ENCODE measurements around the gene MGAT5B. TPM values are rescaled to one million over a fixed set of nuclear protein-coding genes. Genes with fewer than 3 reads are reported as not detected.

MGAT5B gene
- total and polyA plus RNA-seq, 9 of the 15 experiments (the other 6 are each of a cell fraction or from before 2014, with no cell fraction given): 0.09 to 0.43 (median 0.18) TPM; not detected in 4

- Histone ChIP-seq H3K9ac (ENCODE audit: insufficient read depth in 1 of 2, low read depth in 2 of 2, low read length in 2 of 2) (no peak overlapping the region), H3K4me3 (no peak overlapping the region), H3K27ac (ENCODE audit: extremely low read depth, low read depth, low read length) (no peak overlapping the region), H3K9me3 (replicated peaks; ENCODE audit: control insufficient read depth, insufficient read depth, low read depth, low read length) (no peaks in the 10 kb centered on the region), H2AFZ (ENCODE audit: low read depth, low read length) (no peak overlapping the region), H3K27me3 (ENCODE audit: control insufficient read depth in 2 of 2, insufficient read depth in 2 of 2, low read length in 2 of 2) (peaks cover 17 to 41% of the 10 kb centered on the region in 2 experiments; a peak in 4 of 5 replicates), H3K36me3 (ENCODE audit: control insufficient read depth, insufficient read depth, low read length) (no peaks in the 10 kb centered on the region), H3K4me1 (replicated peaks in 1 of 2; ENCODE audit: control insufficient read depth in 2 of 2, insufficient read depth in 2 of 2, low read length in 2 of 2) (no peaks in the 10 kb centered on the region), H3K4me2 (ENCODE audit: insufficient read depth, low read length) (no peak overlapping the region), H4K20me1 (replicated peaks; ENCODE audit: control insufficient read depth, insufficient read depth, low read length) (no peaks in the 10 kb centered on the region; the same call in 1 of the 2 replicates), H3K9me1 (ENCODE audit: control insufficient read depth, insufficient read depth, low read length) (no peaks in the 10 kb centered on the region), H3K79me2 (ENCODE audit: control insufficient read depth, insufficient read depth, low read length) (no peaks in the 10 kb centered on the region)
- ChIA-PET POLR2A (no interaction called here), CTCF (ENCODE audit: low intra/inter-chr PET ratio) (no interaction called here)
- DNase-seq (ENCODE audit: extremely low read depth in 1 of 4, low spot score in 3 of 4) (no peak), FAIRE-seq (no peak), ATAC-seq (no peak)
- TF ChIP-seq PML (IDR thresholded peaks at IDR 0.05; ENCODE audit: low read length): no peak
- no peak for TF ChIP-seq KLF16 (IDR thresholded peaks at IDR 0.05)
- TF ChIP-seq ZNF584 (CRISPR knock-in tag; IDR thresholded peaks at IDR 0.05; ENCODE audit: low read depth): no peak
- TF ChIP-seq TCF7L2 (IDR thresholded peaks at IDR 0.05; ENCODE audit: low read depth, low read length): no peak
- no peak for TF ChIP-seq XRCC3 (IDR thresholded peaks at IDR 0.05)
- TF ChIP-seq IRF1 (CRISPR knock-in tag; IDR thresholded peaks at IDR 0.05; ENCODE audit: borderline replicate concordance): no peak
- TF ChIP-seq POLR2AphosphoS2 (IDR thresholded peaks at IDR 0.05; ENCODE audit: low read length): no peak
- no peak for TF ChIP-seq HINFP (tag; conservative IDR thresholded peaks at IDR 0.05; ENCODE audit: low read depth)
- no peak for TF ChIP-seq RAD21 (CRISPR knock-in tag; conservative IDR thresholded peaks at IDR 0.05 in 1 of 2, IDR thresholded peaks at IDR 0.05 in 1 of 2)
- no peak for TF ChIP-seq SMARCE1 (IDR thresholded peaks at IDR 0.05)
- TF ChIP-seq IRF9 (tag; IDR thresholded peaks at IDR 0.05): no peak
- TF ChIP-seq NFRKB (IDR thresholded peaks at IDR 0.05; ENCODE audit: low read depth): no peak
- no peak for TF ChIP-seq MCM7 (IDR thresholded peaks at IDR 0.05)
- TF ChIP-seq ZZZ3 (IDR thresholded peaks at IDR 0.05): no peak
- no peak for TF ChIP-seq TFE3 (CRISPR knock-in tag; IDR thresholded peaks at IDR 0.05)
- WGBS (ENCODE audit: insufficient coverage, low coverage, missing lambda C conversion rate): 2% methylated on average over 3 of the region's 3 CpGs
- in situ Hi-C loops (cut with MboI): no loop called here
- intact Hi-C loops (cut with micrococcal nuclease): no loop called here
- no TSS peak for BruUV-seq (replicated peaks)
These were observed 106.5 kb downstream of the MGAT5B start for GRCh38 chr17:76974721-76975120.
